K562 (cell line): ENCODE data around the gene BACE1-AS. TPM values are rescaled to one million over a fixed set of nuclear protein-coding genes. Genes with fewer than 3 reads are reported as not detected.
"Not testable (repeated sequence)": the region's sequence is repeated elsewhere in the genome, so short reads cannot be mapped to it uniquely, and the experiment has no call there.

Experiments used
- ATAC-seq: fragments of 200-7000 bp; cut with Tn5 transposase; 3 replicates; pipeline ENCODE4 v1.9.1; 2020; ENCODE audit warnings: moderate library complexity
- BruUV-seq: library from RNA; stranded (reverse); fragments of 400-500 nt; replicated peaks from 2 replicates; lab custom pipeline; 2021; lab: Mats Ljungman, UMichigan
- CTCF ChIA-PET: fragments of 300-600 bp; formaldehyde crosslinking; extraction: SDS; loops from one replicate; lab custom pipeline; 2021; ENCODE audit warnings: low intra/inter-chr PET ratio; lab: Yijun Ruan, JAX
- POLR2A ChIA-PET: fragments of 300-600, 350-650 bp; sonication (Branson Sonifier 250); formaldehyde crosslinking; extraction: SDS; loops from one replicate; lab custom pipeline; 2021; ENCODE audit warnings: antibody characterized with exemption, inconsistent platforms; lab: Yijun Ruan, JAX
- DNase-seq, 4 experiments: peaks; one replicate each; pipeline versions ENCODE4 v3.0.0 to v3.0.0-alpha.2; 2011 to 2018; ENCODE audit warnings: low spot score in 3 of 4, mixed read lengths in 3 of 4; ENCODE audit errors: extremely low read depth in 1 of 4
- FAIRE-seq: peaks from 2 replicates; lab custom pipeline; 2011; peaks lifted over from hg19 to GRCh38; lab: Jason Lieb, UNC
- H2AFZ ChIP-seq: 2 replicates; pipeline ENCODE4 v1.6.0; 2011; ENCODE audit warnings: low read depth, low read length, control low read depth, inconsistent platforms
- H3K27ac ChIP-seq: fragments of 200-600 bp; 3 replicates; pipeline ENCODE4 v1.8.0; 2011; ENCODE audit warnings: low read depth, mild to moderate bottlenecking, control low read depth, inconsistent platforms, low read length, moderate library complexity, mixed read lengths; ENCODE audit errors: extremely low read depth
- H3K27me3 ChIP-seq, 2 experiments: fragments of 300-600 bp in 1 of 2; 2 replicates in 1 of 2; 3 replicates in 1 of 2; pipeline versions ENCODE4 v1.6.0 to v1.8.0; 2011; ENCODE audit warnings: inconsistent platforms in 2 of 2, low read length in 2 of 2, mild to moderate bottlenecking in 1 of 2, mixed read lengths in 1 of 2, moderate library complexity in 1 of 2; ENCODE audit not compliant: control insufficient read depth in 2 of 2, insufficient read depth in 2 of 2
- H3K36me3 ChIP-seq: fragments of 300-600 bp; 3 replicates; pipeline ENCODE4 v1.8.0; 2011; ENCODE audit warnings: mild to moderate bottlenecking, low read length, inconsistent platforms; ENCODE audit not compliant: control insufficient read depth, insufficient read depth
- H3K4me1 ChIP-seq, 2 experiments: fragments of 200-600 bp in 1 of 2; replicated peaks in 1 of 2; 2 replicates in 1 of 2; 3 replicates in 1 of 2; pipeline versions ENCODE4 v1.5.1 to v1.8.0; 2011; ENCODE audit warnings: inconsistent platforms in 2 of 2, low read length in 2 of 2, mild to moderate bottlenecking in 1 of 2, mixed read lengths in 1 of 2, moderate library complexity in 1 of 2; ENCODE audit not compliant: control insufficient read depth in 2 of 2, insufficient read depth in 2 of 2
- H3K4me2 ChIP-seq: 2 replicates; pipeline ENCODE4 v1.6.1; 2011; ENCODE audit warnings: low read length, control low read depth, inconsistent platforms, mixed read lengths; ENCODE audit not compliant: insufficient read depth
- H3K4me3 ChIP-seq: fragments of 200-600 bp; sonication (generic), shearing (Covaris generic); 2 replicates; pipeline ENCODE4 v1.5.1; 2016; ENCODE audit warnings: control low read depth, inconsistent platforms
- H3K79me2 ChIP-seq: fragments of 200-600 bp; 3 replicates; pipeline ENCODE4 v1.8.0; 2011; ENCODE audit warnings: low read length, inconsistent platforms; ENCODE audit not compliant: control insufficient read depth, insufficient read depth
- H3K9ac ChIP-seq, 2 experiments: 2 replicates each; pipeline versions ENCODE4 v1.6.0 to v1.6.1; 2011; ENCODE audit warnings: low read depth in 2 of 2, low read length in 2 of 2, control low read depth in 1 of 2, inconsistent platforms in 1 of 2, mild to moderate bottlenecking in 1 of 2, mixed read lengths in 1 of 2; ENCODE audit not compliant: insufficient read depth in 1 of 2
- H3K9me1 ChIP-seq: one replicate; pipeline ENCODE4 v1.6.0; 2011; ENCODE audit warnings: inconsistent platforms, mild to moderate bottlenecking, low read length, moderate library complexity; ENCODE audit not compliant: control insufficient read depth, insufficient read depth
- H3K9me3 ChIP-seq: replicated peaks from 2 replicates; pipeline ENCODE4 v1.5.1; 2011; ENCODE audit warnings: low read depth, low read length, inconsistent platforms; ENCODE audit not compliant: control insufficient read depth, insufficient read depth
- H4K20me1 ChIP-seq: replicated peaks from 2 replicates; pipeline ENCODE4 v1.6.1; 2011; ENCODE audit warnings: low read length, inconsistent platforms, mixed read lengths; ENCODE audit not compliant: control insufficient read depth, insufficient read depth
- ADNP ChIP-seq: fragments of 200-800 bp; sonication (Bioruptor generic); IDR thresholded peaks from 2 replicates; pipeline ENCODE4 v1.6.1; 2016; ENCODE audit warnings: missing genetic modification characterization, missing compliant biosample characterization
- ARNT ChIP-seq, 2 experiments: fragments of 450-650 bp; IDR thresholded peaks; 2 replicates each; pipeline ENCODE4 v1.6.1; 2016; ENCODE audit warnings: mild to moderate bottlenecking in 1 of 2
- BCOR ChIP-seq: fragments of 450-650 bp; IDR thresholded peaks from 2 replicates; pipeline ENCODE4 v1.6.1; 2016
- BRD9 ChIP-seq: fragments of 450-650 bp; IDR thresholded peaks from 2 replicates; pipeline ENCODE4 v1.6.1; 2018; ENCODE audit warnings: low read depth; ENCODE audit not compliant: partially characterized antibody
- CEBPB ChIP-seq: fragments of 450-650 bp; IDR thresholded peaks from 2 replicates; pipeline ENCODE4 v1.6.1; 2016; ENCODE audit warnings: missing genetic modification characterization, missing compliant biosample characterization
- HDAC2 ChIP-seq: fragments of 450-650 bp; IDR thresholded peaks from 2 replicates; pipeline ENCODE4 v1.6.1; 2016; ENCODE audit warnings: mild to moderate bottlenecking
- HDAC3 ChIP-seq: fragments of 450-650 bp; IDR thresholded peaks from 2 replicates; pipeline ENCODE4 v1.6.1; 2018; ENCODE audit warnings: borderline replicate concordance, mild to moderate bottlenecking, moderate library complexity; ENCODE audit not compliant: partially characterized antibody
- KDM1A ChIP-seq, 2 experiments: fragments of 450-650 bp; IDR thresholded peaks; 2 replicates each; pipeline ENCODE4 v1.6.1; 2016; ENCODE audit warnings: mild to moderate bottlenecking in 2 of 2
- MECOM ChIP-seq: fragments of 250-450 bp; sonication (Bioruptor Pico); IDR thresholded peaks from 2 replicates; pipeline ENCODE4 v1.8.0; 2022; ENCODE audit warnings: inconsistent platforms
- MIER1 ChIP-seq: fragments of 450-650 bp; IDR thresholded peaks from 2 replicates; pipeline ENCODE4 v1.6.1; 2016; ENCODE audit warnings: antibody characterized with exemption, mild to moderate bottlenecking, low read depth
- PHF20 ChIP-seq: fragments of 450-650 bp; IDR thresholded peaks from 2 replicates; pipeline ENCODE4 v1.6.1; 2018; ENCODE audit not compliant: partially characterized antibody
- SMARCA4 ChIP-seq: fragments of 450-650 bp; IDR thresholded peaks from 2 replicates; pipeline ENCODE4 v1.6.1; 2016
- SMARCA5 ChIP-seq: fragments of 450-650 bp; IDR thresholded peaks from 2 replicates; pipeline ENCODE4 v1.6.1; 2016
- TOE1 ChIP-seq, 2 experiments: fragments of 450-650 bp in 1 of 2; sonication (generic) in 1 of 2; formaldehyde crosslinking in 1 of 2; IDR thresholded peaks; 2 replicates each; pipeline versions ENCODE4 v1.7.1 to v1.8.0; 2016 to 2022; ENCODE audit warnings: borderline replicate concordance in 2 of 2, mild to moderate bottlenecking in 2 of 2, antibody characterized with exemption in 1 of 2, inconsistent platforms in 1 of 2, low read depth in 1 of 2, missing genetic modification reagents in 1 of 2, moderate library complexity in 1 of 2
- TRIM28 ChIP-seq: fragments of 450-650 bp; IDR thresholded peaks from 2 replicates; pipeline ENCODE4 v1.6.1; 2017
- ZC3H8 ChIP-seq: fragments of 450-650 bp; IDR thresholded peaks from 2 replicates; pipeline ENCODE4 v1.6.1; 2017
- ZNF175 ChIP-seq: fragments of 200-800 bp; sonication (Bioruptor generic); IDR thresholded peaks from 2 replicates; pipeline ENCODE4 v1.6.1; 2016; ENCODE audit warnings: low read depth, mild to moderate bottlenecking, missing genetic modification characterization, missing compliant biosample characterization
- ZNF197 ChIP-seq: fragments of 200-800 bp; sonication (Bioruptor generic); IDR thresholded peaks from 2 replicates; pipeline ENCODE4 v1.6.1; 2016; ENCODE audit warnings: low read depth, missing genetic modification characterization, missing compliant biosample characterization
- ZNF316 ChIP-seq: fragments of 450-650 bp; IDR thresholded peaks from 2 replicates; pipeline ENCODE4 v1.6.1; 2016
- ZNF644 ChIP-seq: fragments of 200-800 bp; sonication (Bioruptor generic); IDR thresholded peaks from 2 replicates; pipeline ENCODE4 v1.6.1; 2016; ENCODE audit warnings: low read depth, missing genetic modification characterization, missing compliant biosample characterization
- ZNF668 ChIP-seq: fragments of 250-450 bp; sonication (Bioruptor Pico); IDR thresholded peaks from 2 replicates; pipeline ENCODE4 v1.8.0; 2022; ENCODE audit warnings: mild to moderate bottlenecking, inconsistent platforms
- WGBS: fragments of 100-300 bp; shearing (Covaris generic); methylation state at CpG from one replicate; pipeline ENCODE4 v1.1.6; 2016; ENCODE audit warnings: low coverage, mixed read lengths; ENCODE audit not compliant: insufficient coverage; ENCODE audit errors: missing lambda C conversion rate; 5-methylcytosine and 5-hydroxymethylcytosine counted together
- in situ Hi-C: fragments of 300-500 bp; cut with MboI; formaldehyde crosslinking; loops from 4 replicates; pipeline ENCODE4 v1.15.0; 2018; ENCODE audit warnings: inconsistent platforms, mixed read lengths
- intact Hi-C: fragments of 100-400 bp; cut with micrococcal nuclease; formaldehyde crosslinking; loops from 2 replicates; pipeline ENCODE4 v1.14.2; 2022
- polyA plus RNA-seq, 8 experiments: library from polyadenylated mRNA; depleted of rRNA in 4 of 8; stranded (reverse) in 5 of 8; unstranded in 3 of 8; fragments of >200 nt; fragmentation: Nextera tagmentation in 2 of 8; fragmentation: Illumina TruSeq in 1 of 8; extraction: Ambion mirVana in 2 of 8; extraction: Trizol in 1 of 8; gene quantifications; 2 replicates each; pipeline versions ENCODE4 v1.2.1 to v1.2.3, GENCODE V29; 2011 to 2014; ENCODE audit warnings: inconsistent platforms in 1 of 8, missing spikeins in 1 of 8
- total RNA-seq, 7 experiments: library from RNA; depleted of rRNA in 6 of 7; stranded (reverse); fragments of >200 nt in 6 of 7; fragmentation: Illumina TruSeq in 2 of 7; extraction: Trizol in 2 of 7; gene quantifications; 2 replicates each; pipeline versions ENCODE4 v1.2.1 to v1.2.3, GENCODE V29; 2011 to 2021; ENCODE audit warnings: low replicate concordance in 1 of 7
- TF ChIP-seq, protein P1 (sequence below): IDR thresholded peaks from 3 replicates; pipeline ENCODE4 v1.6.1; 2011; ENCODE audit warnings: borderline replicate concordance, mild to moderate bottlenecking, moderate library complexity; ENCODE audit not compliant: insufficient read length; ENCODE audit errors: extremely low read depth

Gene BACE1-AS
- total and polyA plus RNA-seq, 9 of the 15 experiments (the other 6 are each of a cell fraction or from before 2014, with no cell fraction given) = 2.2 to 8.2 (median 3.8) TPM

- H3K79me2 ChIP-seq; CTCF ChIA-PET; H3K9me3 ChIP-seq; H3K27ac ChIP-seq; in situ Hi-C loops; ATAC-seq; BruUV-seq; H3K9ac ChIP-seq; H3K36me3 ChIP-seq; DNase-seq; H4K20me1 ChIP-seq; FAIRE-seq; H3K27me3 ChIP-seq; H3K9me1 ChIP-seq; TF ChIP-seq TOE1 (CRISPR knock-in tag; IDR thresholded peaks at IDR 0.05; ENCODE audit: borderline replicate concordance, low read depth): not testable (repeated sequence)
- POLR2A ChIA-PET = interaction anchor here (0.6 to 6.7 kb wide), 9 partner anchors 9 to 426 kb away, joined by 3 to 42 read pairs (median 4); partner anchors contain the start of gene PAFAH1B2
- 2% methylated on average over 5 of the region's 5 CpGs for WGBS
- H2AFZ ChIP-seq = peak overlapping the region; percentile 87
- peaks cover 5 to 10% of the 10 kb centered on the region in 2 experiments; a peak in 4 of 5 replicates for H3K4me1 ChIP-seq
- H3K4me2 ChIP-seq = peak overlapping the region; percentile 77; the same call in 1 of the 2 replicates
- intact Hi-C loops = loop anchor here (5.0 kb wide), 1 partner anchor 95 kb away; the partner anchor contains the start of genes PCSK7 and RNF214
- peak overlapping the region; percentile 76; the same call in 1 of the 2 replicates for H3K4me3 ChIP-seq
- TF ChIP-seq ZC3H8 (peak; percentile 37; the same call in 1 of the 2 replicates), SMARCA5 (peak; percentile 80; the same call in 1 of the 2 replicates), HDAC2 (peak; percentile 94; the same call in 1 of the 2 replicates), ZNF668 (CRISPR knock-in tag) (0 out of 2 replicates have a peak, but pooled peaks have one; percentile 61), MIER1 (0 out of 2 replicates have a peak, but pooled peaks have one; percentile 24), ZNF175 (peak; percentile 59; the same call in 1 of the 2 replicates), PHF20 (peak; percentile 61), BRD9 (peak; percentile 63), SMARCA4 (peak; percentile 70; the same call in 1 of the 2 replicates), HDAC3 (peak; percentile 41), TOE1 (IDR thresholded peaks at IDR 0.05; ENCODE audit: borderline replicate concordance) (0 out of 2 replicates have a peak, but pooled peaks have one; percentile 8), ZNF316 (peak; percentile 36; the same call in 1 of the 2 replicates), TRIM28 (peak; percentile 97), ZNF644 (tag) (0 out of 2 replicates have a peak, but pooled peaks have one; percentile 41), ZNF197 (CRISPR knock-in tag) (0 out of 2 replicates have a peak, but pooled peaks have one; percentile 17), CEBPB (0 out of 2 replicates have a peak, but pooled peaks have one; percentile 45), ARNT (IDR thresholded peaks at IDR 0.05) (0 out of 4 replicates have a peak, but pooled peaks of 1 of the 2 experiments have one; percentile 84), KDM1A (IDR thresholded peaks at IDR 0.05) (peak; percentile 69 to 79; a peak in 3 of 4 replicates), MECOM (CRISPR knock-in tag) (0 out of 2 replicates have a peak, but pooled peaks have one; percentile 70), BCOR (peak; percentile 93), ADNP (tag) (peak; percentile 99)
- TF ChIP-seq, protein P1, sequence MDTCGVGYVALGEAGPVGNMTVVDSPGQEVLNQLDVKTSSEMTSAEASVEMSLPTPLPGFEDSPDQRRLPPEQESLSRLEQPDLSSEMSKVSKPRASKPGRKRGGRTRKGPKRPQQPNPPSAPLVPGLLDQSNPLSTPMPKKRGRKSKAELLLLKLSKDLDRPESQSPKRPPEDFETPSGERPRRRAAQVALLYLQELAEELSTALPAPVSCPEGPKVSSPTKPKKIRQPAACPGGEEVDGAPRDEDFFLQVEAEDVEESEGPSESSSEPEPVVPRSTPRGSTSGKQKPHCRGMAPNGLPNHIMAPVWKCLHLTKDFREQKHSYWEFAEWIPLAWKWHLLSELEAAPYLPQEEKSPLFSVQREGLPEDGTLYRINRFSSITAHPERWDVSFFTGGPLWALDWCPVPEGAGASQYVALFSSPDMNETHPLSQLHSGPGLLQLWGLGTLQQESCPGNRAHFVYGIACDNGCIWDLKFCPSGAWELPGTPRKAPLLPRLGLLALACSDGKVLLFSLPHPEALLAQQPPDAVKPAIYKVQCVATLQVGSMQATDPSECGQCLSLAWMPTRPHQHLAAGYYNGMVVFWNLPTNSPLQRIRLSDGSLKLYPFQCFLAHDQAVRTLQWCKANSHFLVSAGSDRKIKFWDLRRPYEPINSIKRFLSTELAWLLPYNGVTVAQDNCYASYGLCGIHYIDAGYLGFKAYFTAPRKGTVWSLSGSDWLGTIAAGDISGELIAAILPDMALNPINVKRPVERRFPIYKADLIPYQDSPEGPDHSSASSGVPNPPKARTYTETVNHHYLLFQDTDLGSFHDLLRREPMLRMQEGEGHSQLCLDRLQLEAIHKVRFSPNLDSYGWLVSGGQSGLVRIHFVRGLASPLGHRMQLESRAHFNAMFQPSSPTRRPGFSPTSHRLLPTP = peak; percentile 43
Measured at GRCh38 chr11:117327255-117327566, 36.1 kb downstream of the BACE1-AS start.
